GM18861 (cell line): ENCODE measurements around the gene FOXRED1.
"Not testable (repeated sequence)": the region's sequence is repeated elsewhere in the genome, so short reads cannot be mapped to it uniquely, and the experiment has no call there.

Experiments used
- ATAC-seq: cut with Tn5 transposase; IDR thresholded peaks from one replicate; pipeline ENCODE4 v1.9.1; 2021; ENCODE audit not compliant: unreplicated experiment

Gene FOXRED1

GRCh38 chr11:126268708-126269579 is at the start of gene FOXRED1, which contains the start of gene SRPRA:
FOXRED1 (plus strand) TSS chr11:126269154; CDS start chr11:126269207, 53 bp downstream.
SRPRA (minus strand) TSS chr11:126268895; CDS start chr11:126268804, 91 bp downstream.
- ATAC-seq = peak; percentile 94

GRCh38 chr11:126219547-126219946 is 49.4 kb upstream of the FOXRED1 start:
- ATAC-seq = no peak

- no peak for ATAC-seq
Measured at GRCh38 chr11:126224647-126225294, 44.2 kb upstream of the FOXRED1 start.

- no peak for ATAC-seq
Measured at GRCh38 chr11:126225295-126225665, 43.7 kb upstream of the FOXRED1 start.

GRCh38 chr11:126226334-126227084 is 42.4 kb upstream of the FOXRED1 start:
- no peak for ATAC-seq

GRCh38 chr11:126229858-126230540 is 39.0 kb upstream of the FOXRED1 start:
- ATAC-seq = no peak

- no peak for ATAC-seq
Measured at GRCh38 chr11:126231725-126232459, 37.1 kb upstream of the FOXRED1 start.

- ATAC-seq = no peak
Measured at GRCh38 chr11:126232683-126233082, 36.3 kb upstream of the FOXRED1 start.

- no peak for ATAC-seq
Measured at GRCh38 chr11:126233391-126233790, 35.6 kb upstream of the FOXRED1 start.

- ATAC-seq = no peak
Measured at GRCh38 chr11:126246636-126247035, 22.3 kb upstream of the FOXRED1 start.

- ATAC-seq = no peak
Measured at GRCh38 chr11:126253265-126253664, 15.7 kb upstream of the FOXRED1 start.

GRCh38 chr11:126254819-126255218 is 14.1 kb upstream of the FOXRED1 start:
- no peak for ATAC-seq

GRCh38 chr11:126255507-126255906 is 13.4 kb upstream of the FOXRED1 start:
- ATAC-seq = not testable (repeated sequence)

GRCh38 chr11:126256216-126256615 is 12.7 kb upstream of the FOXRED1 start:
- no peak for ATAC-seq

- ATAC-seq = no peak
Measured at GRCh38 chr11:126257144-126257543, 11.8 kb upstream of the FOXRED1 start.

GRCh38 chr11:126257764-126258163 is 11.2 kb upstream of the FOXRED1 start:
- ATAC-seq = no peak

GRCh38 chr11:126262216-126262615 is 6.7 kb upstream of the FOXRED1 start:
- ATAC-seq = no peak

- no peak for ATAC-seq
Measured at GRCh38 chr11:126263489-126263888, 5.5 kb upstream of the FOXRED1 start.

GRCh38 chr11:126265811-126266210 is 3.1 kb upstream of the FOXRED1 start:
- no peak for ATAC-seq

- ATAC-seq = no peak
Measured at GRCh38 chr11:126267650-126268049, 1.3 kb upstream of the FOXRED1 start.
